HG03565 (cell line): ENCODE data around the gene SSRP1.
A peak's percentile ranks its signal among the peaks of the same experiment; 100 is the strongest.
"Not testable (repeated sequence)": the region's sequence is repeated elsewhere in the genome, so short reads cannot be mapped to it uniquely, and the experiment has no call there.

Experiments
- ATAC-seq: cut with Tn5 transposase; IDR thresholded peaks from one replicate; pipeline ENCODE4 v1.9.1; 2021; ENCODE audit warnings: mild to moderate bottlenecking, moderate library complexity; ENCODE audit not compliant: unreplicated experiment

SSRP1 gene

DNA sequence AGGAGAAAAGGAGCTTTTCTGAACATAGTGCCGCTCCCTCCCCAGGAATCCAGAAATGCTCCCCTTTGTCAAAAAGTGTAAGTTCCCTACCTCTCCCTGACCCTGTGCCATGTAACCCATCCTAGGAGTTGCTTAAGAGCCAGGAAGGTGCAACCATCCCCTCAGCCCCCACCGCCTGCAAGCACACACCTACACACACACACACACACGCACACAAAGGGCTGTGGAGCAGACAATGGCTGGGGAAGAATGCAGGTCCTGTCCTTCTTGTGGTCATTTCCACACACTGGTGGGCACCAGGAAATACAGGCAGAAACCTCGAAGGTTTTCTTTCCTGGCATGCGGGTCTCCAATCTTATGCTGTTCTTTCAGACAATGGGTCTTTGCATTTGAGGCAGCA lies 3.6 kb upstream of the SSRP1 start:
- ATAC-seq, result no peak

DNA sequence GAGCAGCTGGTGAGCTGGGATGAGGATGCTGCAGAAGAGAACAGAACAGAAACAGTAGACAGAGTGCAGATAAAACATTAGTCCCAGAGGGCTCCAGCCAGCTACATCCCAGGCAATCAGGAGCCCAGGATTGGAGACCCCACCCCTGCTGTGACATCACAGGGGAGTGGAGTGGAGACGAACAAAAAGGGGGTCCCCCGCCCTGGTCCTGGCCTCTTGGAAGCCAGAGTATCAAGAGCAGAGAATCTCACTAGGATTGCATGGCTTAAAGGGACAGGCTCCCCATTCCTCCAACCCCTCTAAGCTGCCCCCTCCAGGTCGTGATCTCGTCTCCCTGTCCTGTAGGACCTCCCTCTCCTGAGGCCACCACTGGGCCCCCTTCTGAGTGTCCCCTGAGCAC lies 2.5 kb upstream of the SSRP1 start, which contains the start of gene P2RX3:
Gene P2RX3 (plus strand): TSS at position 211 of the 400 bp plus-strand sequence. CDS start 199 bp downstream, outside the sequence.
- ATAC-seq, result no peak

DNA sequence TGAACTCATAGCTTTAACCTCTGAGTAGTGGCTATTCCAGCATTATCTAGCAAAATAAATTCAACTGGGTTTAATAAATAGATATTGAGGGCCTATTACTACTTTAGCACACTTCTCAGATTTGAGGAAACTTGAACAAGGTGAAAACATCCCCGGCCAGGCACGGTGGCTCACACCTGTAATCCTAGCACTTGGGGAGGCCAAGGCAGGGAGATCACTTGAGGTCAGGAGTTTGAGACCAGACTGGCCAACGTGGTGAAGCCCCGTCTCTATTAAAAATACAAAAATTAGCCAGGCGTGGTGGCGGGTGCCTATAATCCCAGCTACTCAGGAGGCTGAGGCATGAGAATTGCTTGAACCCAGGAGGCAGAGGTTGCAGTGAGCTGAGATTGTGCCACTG lies 1.2 kb upstream of the SSRP1 start:
- not testable (repeated sequence) for ATAC-seq

DNA sequence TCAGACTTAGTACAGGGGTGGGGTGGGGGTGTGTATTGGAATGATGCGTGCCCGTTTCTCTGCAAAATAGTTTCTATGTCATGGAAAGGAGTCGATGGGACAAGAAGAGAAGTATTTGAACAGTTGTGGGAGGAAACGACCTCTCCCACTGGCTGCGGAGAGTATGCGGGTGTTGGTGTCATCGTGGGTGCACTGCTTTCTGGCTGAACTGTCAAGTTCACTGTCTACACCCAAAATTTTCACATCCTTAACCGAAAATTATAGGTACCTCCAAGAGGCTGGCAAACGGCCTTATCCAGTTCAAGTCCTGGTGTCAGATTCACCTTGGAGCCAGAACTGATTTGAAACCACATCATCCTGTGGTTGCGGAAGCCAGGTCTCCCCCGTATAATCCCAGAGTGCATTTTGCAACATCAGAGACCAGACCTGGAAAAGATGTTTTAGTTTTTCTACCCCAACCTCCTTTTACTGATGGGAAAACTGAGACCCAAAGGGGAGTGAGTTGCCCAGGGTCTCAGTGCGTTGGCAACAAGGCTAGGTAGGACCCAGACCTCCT lies 497 bp upstream of the SSRP1 start:
- ATAC-seq, result no peak

DNA sequence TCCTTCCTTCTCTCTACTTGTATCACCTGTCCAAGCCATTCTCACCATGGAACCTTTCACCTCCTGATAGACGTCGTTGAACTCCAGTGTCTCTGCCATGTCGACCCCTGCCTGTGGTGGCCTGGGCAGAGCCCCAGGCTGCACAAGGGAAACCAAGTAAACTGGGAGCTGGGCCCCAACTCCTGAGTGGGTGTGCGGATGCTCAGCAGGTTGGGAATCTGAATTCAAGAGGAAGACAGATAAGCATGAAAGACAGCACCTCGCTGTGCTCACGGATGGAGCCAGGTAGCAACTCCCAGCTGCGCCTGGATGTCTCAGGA lies 709 bp downstream of the SSRP1 start:
- no peak for ATAC-seq

DNA sequence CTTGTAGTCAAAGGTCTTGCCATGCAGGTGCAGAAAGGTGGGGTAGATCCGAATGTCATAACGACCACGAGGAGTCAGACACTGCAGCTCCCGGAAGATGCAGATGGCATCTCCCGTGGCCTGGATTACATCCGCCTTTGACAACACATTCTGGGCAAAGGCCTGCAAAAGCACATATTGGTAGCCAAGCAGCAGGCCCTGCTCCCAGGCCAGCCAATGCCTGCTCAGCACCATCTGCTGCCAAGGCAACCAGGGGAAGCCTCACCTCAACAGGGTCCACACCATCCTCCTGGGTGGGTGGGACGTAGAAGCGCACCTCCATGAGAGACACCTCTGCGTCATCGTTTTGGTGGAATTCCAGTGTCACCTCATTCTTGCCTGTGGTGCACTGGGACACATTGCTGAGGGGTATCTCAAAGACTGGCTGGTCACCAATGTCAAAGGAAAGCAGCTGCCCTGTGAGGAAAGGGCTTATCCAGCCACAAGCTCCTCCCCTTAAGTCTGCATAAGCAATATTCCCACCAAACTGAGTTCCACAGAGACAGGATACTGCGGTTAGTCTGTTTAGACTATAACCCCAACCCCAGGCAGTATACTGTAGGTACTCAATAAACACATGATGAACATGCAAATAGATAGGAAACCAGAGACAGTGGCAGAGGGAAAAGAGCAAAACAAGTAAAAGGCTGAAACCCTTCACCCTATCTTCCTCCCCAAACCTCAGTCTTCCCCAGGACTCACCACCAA lies 2.8 kb downstream of the SSRP1 start:
- no peak for ATAC-seq

DNA sequence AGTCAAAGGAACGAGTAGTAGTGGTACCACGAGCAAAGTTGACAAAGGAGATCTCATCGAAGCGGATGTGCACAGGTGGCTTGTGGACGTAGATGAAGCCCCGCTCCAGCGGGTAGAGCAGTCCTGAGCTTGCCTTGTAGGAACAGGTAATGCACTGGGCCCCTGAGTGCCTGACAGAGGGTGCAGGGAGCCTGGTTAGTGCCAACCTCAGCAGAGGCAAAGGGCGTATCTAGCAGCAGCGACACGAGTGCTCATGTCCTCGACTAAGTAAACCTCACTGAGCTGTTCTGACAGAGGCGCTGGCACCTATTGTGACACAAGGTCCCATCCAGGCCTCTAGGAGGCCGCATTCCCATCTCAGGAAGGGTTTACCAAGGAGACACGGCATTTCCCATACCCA lies 4.0 kb downstream of the SSRP1 start:
- ATAC-seq, result no peak

DNA sequence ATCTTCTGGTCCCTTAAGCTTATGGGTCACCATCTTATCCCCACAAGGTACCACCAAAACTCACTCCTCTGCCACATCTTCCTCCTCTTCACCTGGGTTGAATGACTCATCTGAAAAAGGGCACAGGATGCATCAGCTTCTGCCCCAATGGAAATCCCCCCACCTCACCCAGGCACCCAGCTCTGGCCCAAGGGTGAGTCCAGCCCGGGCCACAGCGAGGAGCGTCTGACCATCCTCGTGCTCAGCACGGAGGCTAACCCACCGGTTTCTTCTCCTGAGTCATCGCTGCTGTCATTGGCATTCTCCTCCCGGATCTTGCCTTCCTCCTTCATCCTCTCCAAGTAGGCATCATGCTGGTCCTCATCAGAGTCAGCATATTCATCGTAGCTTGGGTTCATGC lies 5.7 kb downstream of the SSRP1 start:
- ATAC-seq, result no peak

DNA sequence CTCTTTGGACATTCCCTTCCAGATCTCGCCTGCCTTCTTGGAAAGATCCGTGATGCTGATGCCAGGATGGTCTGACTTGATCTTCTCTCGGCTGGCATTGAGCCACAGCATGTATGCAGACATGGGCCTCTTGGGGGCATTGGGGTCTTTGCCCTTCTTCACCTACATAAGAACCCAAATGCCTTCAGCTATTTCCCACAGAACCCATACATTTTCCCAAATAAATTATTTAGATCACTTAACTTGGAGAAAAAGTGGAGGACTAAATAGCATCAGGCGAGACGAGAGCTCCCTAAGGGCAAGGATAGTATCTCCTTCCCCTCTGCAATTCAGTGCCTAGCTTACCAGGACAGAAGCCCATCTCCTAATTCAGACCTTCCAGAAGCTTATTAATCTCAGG lies 8.0 kb downstream of the SSRP1 start:
- no peak for ATAC-seq

DNA sequence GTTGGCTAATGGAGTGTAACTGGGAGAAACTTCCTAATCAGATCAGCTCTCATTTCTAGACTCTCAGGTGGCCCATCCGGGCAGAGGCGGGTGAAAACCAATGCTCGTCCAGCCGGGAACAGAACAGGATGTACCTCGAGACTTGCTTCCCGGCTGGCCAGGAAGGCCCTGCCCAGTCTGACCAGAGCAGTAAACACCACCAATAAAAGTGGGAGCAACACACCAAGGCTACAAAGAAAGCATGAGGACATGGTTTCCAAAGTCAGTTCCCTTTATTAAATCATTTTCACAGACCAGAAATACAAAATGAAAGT lies 10.0 kb downstream of the SSRP1 start:
- no peak for ATAC-seq

DNA sequence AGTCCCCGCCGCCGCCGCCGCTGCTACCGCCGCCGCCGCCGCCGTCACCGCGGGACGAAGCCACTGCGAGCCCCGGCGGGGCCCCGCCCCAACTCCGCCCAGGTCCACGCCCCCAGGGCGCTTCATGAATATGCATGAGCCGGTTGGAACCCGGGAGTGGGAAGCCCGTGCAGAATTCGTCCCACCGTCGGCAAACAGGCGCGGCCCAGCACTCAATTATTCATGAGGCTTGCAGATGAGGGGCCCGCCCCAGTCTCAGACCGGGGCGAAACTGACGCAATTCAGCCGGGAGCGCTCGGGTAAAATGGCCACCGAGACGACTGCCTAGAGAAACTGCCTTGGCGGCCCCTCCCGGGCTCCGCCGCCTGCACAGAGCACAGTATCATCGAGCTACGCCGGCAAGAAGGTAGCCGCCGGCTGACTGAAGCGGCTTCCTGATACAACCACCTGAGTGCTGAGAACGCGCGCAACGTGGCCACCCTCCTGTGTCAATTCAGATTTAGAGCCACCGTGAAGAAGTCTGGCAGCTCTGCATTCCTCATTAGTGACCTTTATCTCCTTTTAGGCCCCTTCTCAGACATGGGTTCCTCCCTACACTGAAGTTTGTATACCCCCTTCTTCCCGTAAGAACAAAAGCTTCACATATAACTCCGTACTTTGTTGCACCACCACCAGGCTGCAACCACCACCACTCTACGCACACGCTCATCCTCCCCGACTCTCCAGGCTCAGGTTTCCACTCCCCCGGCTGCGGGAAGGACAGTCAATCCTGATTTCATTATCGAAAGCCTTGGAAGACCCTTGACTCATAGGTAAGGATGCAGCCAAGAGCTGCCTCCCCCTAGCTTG lies 10.6 kb downstream of the SSRP1 start, which contains the start of gene TNKS1BP1:
Gene TNKS1BP1 (minus strand): TSS at position 67 of the 849 bp plus-strand sequence. CDS start 3,067 bp downstream, outside the sequence.
- peak; percentile 89 for ATAC-seq

DNA sequence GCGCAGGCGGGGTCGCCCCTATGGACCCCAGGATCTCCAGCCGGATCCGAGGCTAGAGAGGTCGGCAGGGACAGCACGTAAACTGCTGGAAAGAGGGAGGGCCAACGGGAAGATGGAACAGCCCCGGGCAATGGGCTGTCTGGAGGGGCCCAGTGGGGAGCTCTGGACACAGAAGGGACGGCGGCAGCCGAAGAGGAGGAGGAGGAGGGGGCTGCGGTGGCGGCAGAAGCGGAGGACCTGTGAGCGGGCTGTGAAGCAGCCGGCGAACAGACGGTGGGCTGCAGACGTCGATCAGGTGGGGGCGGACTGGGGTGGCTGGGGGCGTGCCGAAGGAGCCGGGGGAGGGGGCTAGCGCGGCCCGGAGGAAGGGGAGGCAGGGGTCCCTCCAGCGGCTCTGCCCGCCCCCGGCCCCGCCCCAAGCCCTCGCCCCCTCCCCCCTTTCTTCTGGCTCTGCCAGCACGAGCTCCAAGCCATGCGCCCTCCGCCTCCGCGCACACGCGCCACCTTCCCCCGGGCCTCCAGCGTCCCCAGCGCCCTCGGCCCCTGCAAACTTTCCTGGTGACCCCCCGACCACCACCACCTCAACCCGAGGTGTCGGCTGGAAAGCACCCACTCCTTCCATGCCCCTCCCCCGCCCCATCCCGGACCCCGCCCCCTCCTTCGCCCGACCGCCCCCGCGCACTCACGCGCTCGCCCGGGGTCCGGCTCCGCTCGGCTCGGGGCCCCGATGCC lies 11.4 kb downstream of the SSRP1 start:
- no peak for ATAC-seq

DNA sequence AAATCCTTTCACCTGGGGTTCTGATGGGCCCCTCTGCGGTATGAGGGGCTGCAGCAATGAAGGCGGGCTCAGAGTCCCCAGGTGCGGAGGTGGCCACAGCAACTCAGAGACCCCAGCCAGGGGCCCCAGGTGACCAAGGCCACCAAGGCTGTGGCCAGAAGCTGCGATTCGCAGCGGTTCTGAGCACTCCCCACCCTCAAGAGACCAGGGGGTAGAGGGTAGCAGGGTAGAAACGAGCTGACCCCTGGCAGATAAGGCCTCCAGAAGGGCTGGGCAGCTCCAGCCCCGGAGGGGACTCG lies 11.9 kb downstream of the SSRP1 start:
- no peak for ATAC-seq

DNA sequence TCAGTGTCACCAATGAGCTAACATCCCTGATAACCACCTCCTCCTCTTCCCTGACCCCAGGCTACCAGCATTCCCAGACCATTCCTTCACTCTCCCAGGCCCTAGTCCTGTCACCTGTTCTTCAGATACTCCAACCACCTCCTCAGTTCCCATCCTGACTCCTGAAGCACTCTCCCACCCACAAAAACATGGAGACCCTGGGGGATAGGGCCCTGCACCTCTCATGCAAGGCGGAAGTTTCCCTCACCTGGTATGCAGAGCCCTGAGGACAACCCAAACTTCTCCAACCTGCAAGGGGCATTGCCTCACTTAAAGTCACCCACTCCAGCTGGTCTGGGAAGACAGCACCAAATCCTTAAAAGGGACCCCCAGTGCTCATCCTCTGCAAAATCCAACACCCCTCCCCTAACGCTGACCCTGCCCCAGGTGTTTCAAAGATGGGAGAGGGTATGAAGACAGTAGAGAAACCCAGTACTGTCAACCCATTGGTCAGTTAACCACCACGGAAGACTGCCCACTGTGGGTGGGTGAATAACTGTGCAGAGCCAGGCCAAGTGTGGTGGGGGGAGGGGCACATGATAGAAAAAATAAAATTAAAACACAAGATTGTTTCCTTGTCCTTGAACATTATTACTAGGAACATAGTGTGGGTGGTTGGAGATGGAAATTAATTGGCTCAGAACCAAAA lies 12.4 kb downstream of the SSRP1 start:
- ATAC-seq, result no peak

DNA sequence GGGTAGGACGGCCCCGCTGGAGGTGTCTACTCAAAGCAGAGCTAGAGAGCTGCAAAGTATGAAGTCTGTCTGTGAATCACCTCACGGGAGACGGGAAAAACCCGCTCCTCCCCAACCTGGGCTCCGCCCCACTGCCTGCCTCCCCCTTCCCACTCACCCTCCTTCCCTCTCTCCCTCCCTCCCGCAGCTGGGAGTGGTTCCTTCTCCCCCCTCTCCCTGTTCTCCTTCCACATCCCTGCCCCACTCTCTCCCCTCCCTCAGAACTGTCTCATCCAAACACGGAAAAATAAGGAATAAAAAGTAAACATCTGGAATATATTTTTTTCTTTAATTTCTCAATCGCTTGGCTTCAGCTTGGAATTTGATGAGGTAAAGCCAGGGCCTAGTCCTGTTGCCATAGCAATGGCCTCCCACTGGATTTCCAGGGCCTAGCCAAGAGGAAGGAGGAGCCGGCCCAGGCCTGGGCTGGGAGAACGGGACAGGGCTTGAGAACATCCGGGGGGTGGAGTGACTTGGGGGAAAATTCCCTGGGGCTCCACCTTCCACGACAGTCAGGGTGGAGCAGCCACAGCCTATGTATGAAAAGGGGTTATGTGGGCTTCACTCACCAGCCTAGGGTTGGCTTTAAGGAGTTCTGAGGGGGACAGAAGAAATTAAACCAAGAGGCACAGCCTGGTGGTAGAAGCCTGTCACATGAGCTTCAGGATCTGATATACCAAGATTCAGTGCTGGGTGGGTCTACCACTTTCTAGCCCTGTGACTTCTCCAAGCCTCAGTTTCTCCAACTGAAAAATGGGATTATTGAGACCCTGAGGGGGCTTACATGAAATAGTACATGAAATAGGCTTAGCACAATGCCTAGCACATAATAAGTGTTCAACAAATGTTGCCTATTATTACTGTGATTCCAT lies 13.2 kb downstream of the SSRP1 start:
- ATAC-seq, result no peak

DNA sequence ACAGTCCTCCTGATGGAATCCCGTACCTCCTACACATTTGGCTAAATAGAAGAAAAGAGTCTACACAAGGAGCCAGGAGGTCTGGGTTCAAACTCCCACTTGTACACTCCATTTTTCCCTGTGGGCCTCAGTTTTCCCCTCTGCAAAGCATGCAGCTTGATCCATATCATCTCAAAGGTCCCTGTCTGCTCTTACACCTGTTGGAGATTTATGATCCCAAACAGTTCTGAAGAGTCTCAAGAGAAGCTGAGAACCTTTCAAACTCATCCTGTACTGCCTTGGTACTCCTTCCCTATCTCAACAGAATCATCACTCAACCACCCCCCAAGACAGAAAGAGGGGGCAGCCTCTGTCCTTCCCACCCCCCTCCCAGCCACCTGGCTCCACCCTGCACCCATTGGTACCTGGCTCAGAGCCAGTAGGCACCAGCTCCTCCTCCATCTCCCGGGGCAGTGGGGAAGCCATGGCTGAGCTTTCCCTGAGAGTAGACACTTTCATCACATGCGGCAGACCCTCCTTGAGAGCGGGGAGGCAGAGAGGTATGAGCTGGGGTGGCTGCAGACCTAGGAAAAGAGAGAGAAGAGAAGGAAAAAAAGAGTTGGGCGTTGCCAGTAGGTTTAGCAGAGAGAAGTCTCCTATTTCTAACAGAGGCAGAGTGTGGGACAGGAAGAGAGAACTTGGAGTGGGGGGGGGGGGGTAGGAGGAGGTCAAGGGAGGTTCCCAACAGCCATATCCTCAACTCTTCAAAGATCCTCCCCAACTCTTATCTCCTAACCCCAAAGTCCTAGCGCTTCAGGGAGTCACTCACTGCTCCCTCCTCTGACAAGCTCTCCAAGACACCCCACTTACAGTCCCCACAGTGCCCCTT lies 14.1 kb downstream of the SSRP1 start:
- ATAC-seq, result no peak

DNA sequence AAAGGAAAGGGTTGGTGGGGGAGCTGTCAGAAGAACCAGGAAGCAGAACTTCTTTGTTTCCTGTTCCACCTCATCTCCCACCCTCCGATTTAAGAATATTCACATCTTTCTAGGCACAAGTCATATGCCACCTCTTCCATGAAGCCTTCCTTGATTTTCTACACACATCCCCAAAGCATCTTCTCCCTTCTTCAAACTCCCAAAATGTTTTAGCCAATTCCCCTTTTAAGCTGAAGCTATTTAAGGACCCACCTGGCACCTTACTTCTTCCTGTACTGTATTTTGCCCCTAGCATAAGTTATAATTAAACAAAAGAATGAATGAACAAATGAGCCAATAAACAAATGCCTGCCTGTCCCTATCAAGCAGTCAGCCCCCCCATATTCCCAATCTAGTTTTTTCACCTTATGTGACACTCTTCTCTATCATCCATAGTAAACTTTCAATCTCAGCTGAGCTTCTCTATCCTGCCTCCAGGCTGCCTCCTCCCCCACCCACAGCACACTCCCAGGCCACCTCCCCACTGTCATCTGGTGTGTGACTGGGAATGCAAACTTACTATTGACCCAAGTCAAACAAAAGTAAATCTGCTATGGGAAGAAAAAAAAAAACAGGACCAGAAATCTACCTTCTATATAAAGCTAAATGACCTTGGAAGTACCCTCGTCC lies 14.8 kb downstream of the SSRP1 start:
- ATAC-seq, result no peak

DNA sequence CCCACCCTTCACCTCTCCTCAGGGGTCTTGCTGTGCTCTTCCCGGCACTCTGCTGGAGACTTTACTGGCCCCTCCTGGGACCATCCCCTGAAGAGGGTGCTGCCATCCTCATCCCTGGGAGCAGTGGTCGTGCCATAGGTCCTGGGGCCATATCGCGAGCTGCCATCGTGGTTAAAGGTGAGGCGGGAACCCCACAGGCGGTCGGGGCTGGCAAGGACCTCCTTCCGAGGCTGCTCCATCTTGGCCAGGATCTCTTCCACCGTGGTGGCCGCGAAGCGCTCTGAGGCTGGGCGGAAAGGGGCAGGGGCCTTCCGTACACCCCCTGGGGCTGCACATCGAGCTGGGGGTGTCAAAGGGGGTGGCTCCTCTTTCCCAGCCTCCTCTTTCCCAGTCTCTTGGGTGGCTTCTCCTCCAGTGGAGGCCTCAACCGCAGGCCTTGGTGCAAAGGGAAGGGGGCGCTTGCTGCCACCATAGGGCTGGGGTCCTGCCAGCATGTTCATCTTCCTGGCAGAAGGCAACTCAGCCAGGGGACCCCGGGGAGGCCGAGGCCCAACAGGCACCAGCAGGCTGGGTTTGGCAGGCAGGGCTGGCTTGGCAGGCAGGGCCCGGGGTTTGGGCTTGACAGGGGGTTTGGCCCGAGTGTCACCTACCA lies 15.5 kb downstream of the SSRP1 start:
- no peak for ATAC-seq
